B cell (primary cell): ENCODE results near the gene PSD4. TPM values are rescaled to one million over a fixed set of nuclear protein-coding genes. Genes with fewer than 3 reads are reported as not detected.

Source experiments
- ATAC-seq: fragments of 200-7000 bp; cut with Tn5 transposase; one replicate; pipeline ENCODE4 v1.10.0; 2021; ENCODE audit warnings: low read depth, mild to moderate bottlenecking, moderate number of reproducible peaks, moderate library complexity
- CTCF ChIA-PET: fragments of 350-600 bp; sonication (Branson Sonifier 250); formaldehyde crosslinking; loops from one replicate; lab custom pipeline; 2021; ENCODE audit warnings: antibody characterized with exemption, inconsistent platforms; lab: Charles Lee
- POLR2A ChIA-PET: fragments of 350-600 bp; sonication (Branson Sonifier 250); formaldehyde crosslinking; loops from one replicate; lab custom pipeline; 2021; ENCODE audit warnings: antibody characterized with exemption; lab: Charles Lee
- DNase-seq: peaks from one replicate; pipeline ENCODE4 v3.0.0; 2013
- H2AFZ ChIP-seq: 2 replicates; pipeline ENCODE4 v1.6.1; 2012; ENCODE audit warnings: mild to moderate bottlenecking, low read depth, low read length; ENCODE audit not compliant: insufficient read depth, poor library complexity, severe bottlenecking
- H3K27ac ChIP-seq, 2 donors: 1 replicate in 1 of 2; 2 replicates in 1 of 2; pipeline ENCODE4 v1.5.1; 2012 to 2013; ENCODE audit warnings: low read length in 2 of 2, mild to moderate bottlenecking in 2 of 2, moderate library complexity in 1 of 2
- H3K27me3 ChIP-seq, 4 experiments: fragments of 200-600 bp in 1 of 4; sonication (generic) in 1 of 4; replicated peaks in 1 of 4; 1 replicate in 2 of 4; 2 replicates in 2 of 4; pipeline versions ENCODE4 v1.6.1 to v1.7.0; 2013 to 2016; ENCODE audit warnings: low read length in 3 of 4, mild to moderate bottlenecking in 2 of 4, mixed read lengths in 1 of 4, moderate library complexity in 1 of 4; ENCODE audit not compliant: insufficient read depth in 4 of 4, control insufficient read depth in 3 of 4; ENCODE audit errors: control extremely low read depth in 1 of 4
- H3K36me3 ChIP-seq, 2 experiments: replicated peaks in 1 of 2; 1 replicate in 1 of 2; 2 replicates in 1 of 2; pipeline versions ENCODE4 v1.6.1 to v1.7.1; 2013; ENCODE audit warnings: low read length in 1 of 2; ENCODE audit not compliant: insufficient read depth in 2 of 2, control insufficient read depth in 1 of 2; ENCODE audit errors: control extremely low read depth in 1 of 2, extremely low read depth in 1 of 2
- H3K4me1 ChIP-seq, 2 donors: fragments of 200-600 bp in 1 of 2; sonication (generic) in 1 of 2; 1 replicate in 1 of 2; 2 replicates in 1 of 2; pipeline versions ENCODE4 v1.5.1 to v1.6.1; 2013 to 2017; ENCODE audit warnings: low read length in 2 of 2; ENCODE audit not compliant: control insufficient read depth in 2 of 2, insufficient read depth in 2 of 2
- H3K4me2 ChIP-seq: replicated peaks from 2 replicates; pipeline ENCODE3; 2012; ENCODE audit warnings: mild to moderate bottlenecking, low read depth, low read length; ENCODE audit not compliant: poor library complexity, severe bottlenecking
- H3K4me3 ChIP-seq, 5 experiments: fragments of 200-600 bp in 1 of 5; sonication (generic) in 1 of 5; 1 replicate in 3 of 5; 2 replicates in 2 of 5; pipeline versions ENCODE4 v1.5.1 to v1.7.0; 2011 to 2016; ENCODE audit warnings: low read length in 4 of 5, mild to moderate bottlenecking in 4 of 5, low read depth in 2 of 5, control low read depth in 1 of 5, moderate library complexity in 1 of 5; ENCODE audit not compliant: insufficient read depth in 1 of 5; ENCODE audit errors: control extremely low read depth in 1 of 5, extremely low read depth in 1 of 5
- H3K79me2 ChIP-seq: fragments of 200-600 bp; sonication (generic); one replicate; pipeline ENCODE4 v1.6.0; 2016; ENCODE audit warnings: low read length; ENCODE audit not compliant: control insufficient read depth, insufficient read depth
- H3K9ac ChIP-seq: fragments of 200-600 bp; sonication (generic); 2 replicates; pipeline ENCODE4 v1.6.1; 2017; ENCODE audit warnings: mild to moderate bottlenecking, low read length, moderate library complexity
- H3K9me3 ChIP-seq, 3 donors: one replicate each; pipeline versions ENCODE4 v1.6.1 to v1.7.1; 2013; ENCODE audit warnings: low read length in 2 of 3; ENCODE audit not compliant: control insufficient read depth in 2 of 3, insufficient read depth in 1 of 3; ENCODE audit errors: control extremely low read depth in 1 of 3
- H4K20me1 ChIP-seq: 2 replicates; pipeline ENCODE4 v1.6.0; 2012; ENCODE audit warnings: mild to moderate bottlenecking, low read length; ENCODE audit not compliant: insufficient read depth, control insufficient read depth, poor library complexity, severe bottlenecking
- H3K27ac Mint-ChIP-seq: one replicate; pipeline ENCODE4 v1.8.0; 2021; ENCODE audit warnings: mixed read lengths
- H3K27me3 Mint-ChIP-seq: one replicate; pipeline ENCODE4 v1.8.0; 2021; ENCODE audit warnings: mixed read lengths
- H3K4me1 Mint-ChIP-seq: one replicate; pipeline ENCODE4 v1.8.0; 2021; ENCODE audit warnings: mixed read lengths
- H3K4me3 Mint-ChIP-seq: one replicate; pipeline ENCODE4 v1.8.0; 2021; ENCODE audit warnings: mixed read lengths
- H3K9me3 Mint-ChIP-seq: one replicate; pipeline ENCODE4 v1.8.0; 2022; ENCODE audit warnings: mixed read lengths; ENCODE audit not compliant: insufficient read depth
- EZH2 ChIP-seq: IDR thresholded peaks from 2 replicates; pipeline ENCODE4 v1.6.1; 2012; ENCODE audit warnings: borderline replicate concordance, low read depth, mild to moderate bottlenecking, moderate library complexity, low read length; ENCODE audit not compliant: insufficient read depth, poor library complexity, severe bottlenecking
- WGBS: methylation state at CpG from one replicate; pipeline ENCODE4 v1.1.5; 2013; ENCODE audit warnings: missing lambda C conversion rate; ENCODE audit not compliant: insufficient coverage; 5-methylcytosine and 5-hydroxymethylcytosine counted together
- intact Hi-C: fragments of 100-400 bp; cut with micrococcal nuclease; formaldehyde crosslinking; loops from one replicate; pipeline ENCODE4 v1.10.0; 2022
- polyA plus RNA-seq: library from polyadenylated mRNA; depleted of rRNA; stranded (reverse); fragments of >200 nt; gene quantifications from 2 replicates; pipeline ENCODE4 v1.2.3, GENCODE V29; 2012
- total RNA-seq, 2 donors: library from RNA; stranded (reverse); fragments of 120-200 nt in 1 of 2; gene quantifications; 1 replicate in 1 of 2; 2 replicates in 1 of 2; pipeline versions ENCODE4 v1.2.3 to v1.2.4, GENCODE V29; 2013 to 2022
- TF ChIP-seq, protein P1 (sequence below): fragments of 200-600 bp; IDR thresholded peaks from one replicate; pipeline ENCODE4 v1.8.0; 2022; ENCODE audit warnings: antibody characterized with exemption, mild to moderate bottlenecking

PSD4 gene
- total and polyA plus RNA-seq, 2 donors (not counting 1 experiment from before 2014, with no cell fraction given), result 87.1 to 203 TPM

- Histone ChIP-seq H3K36me3 (peaks cover 11 to 85% of the 10 kb centered on the region in 2 experiments), H3K27me3 (no peaks in the 10 kb centered on the region), H4K20me1 (peaks cover 75% of the 10 kb centered on the region), H3K27ac (peak overlapping the region in 1 of 2 donors; percentile 54), H3K9me3 (peaks cover 0 to 4% (median 0%) of the 10 kb centered on the region in 3 donors), H3K4me2 (peak overlapping the region; percentile 71), H3K4me1 (peaks cover 7 to 10% of the 10 kb centered on the region in 2 donors), H3K79me2 (no peaks in the 10 kb centered on the region), H3K9ac (peak overlapping the region; percentile 41), H3K4me3 (peak overlapping the region in 2 of 5 experiments; percentile 33 to 47), H2AFZ (peak overlapping the region; percentile 43)
- DNase-seq (no peak), ATAC-seq (no peak)
- 78% methylated on average over 31 of the region's 32 CpGs for WGBS
- peak overlapping the region; percentile 80 for H3K4me3 Mint-ChIP-seq
- peaks cover 7% of the 10 kb centered on the region for H3K4me1 Mint-ChIP-seq
- POLR2A ChIA-PET, result interaction anchor here (0.6 to 2.2 kb wide), 8 partner anchors 8 to 119 kb away, joined by 3 to 14 read pairs (median 5); partner anchors contain the start of gene PSD4
- H3K9me3 Mint-ChIP-seq, result no peaks in the 10 kb centered on the region
- intact Hi-C loops, result no loop called here
- CTCF ChIA-PET, result interaction anchor here (0.9 to 17.9 kb wide), 23 partner anchors 8 to 191 kb away, joined by 3 to 590 read pairs (median 5); partner anchors contain the start of gene PSD4
- H3K27ac Mint-ChIP-seq, result peak overlapping the region; percentile 59
- no peaks in the 10 kb centered on the region for H3K27me3 Mint-ChIP-seq
- TF ChIP-seq, protein P1, sequence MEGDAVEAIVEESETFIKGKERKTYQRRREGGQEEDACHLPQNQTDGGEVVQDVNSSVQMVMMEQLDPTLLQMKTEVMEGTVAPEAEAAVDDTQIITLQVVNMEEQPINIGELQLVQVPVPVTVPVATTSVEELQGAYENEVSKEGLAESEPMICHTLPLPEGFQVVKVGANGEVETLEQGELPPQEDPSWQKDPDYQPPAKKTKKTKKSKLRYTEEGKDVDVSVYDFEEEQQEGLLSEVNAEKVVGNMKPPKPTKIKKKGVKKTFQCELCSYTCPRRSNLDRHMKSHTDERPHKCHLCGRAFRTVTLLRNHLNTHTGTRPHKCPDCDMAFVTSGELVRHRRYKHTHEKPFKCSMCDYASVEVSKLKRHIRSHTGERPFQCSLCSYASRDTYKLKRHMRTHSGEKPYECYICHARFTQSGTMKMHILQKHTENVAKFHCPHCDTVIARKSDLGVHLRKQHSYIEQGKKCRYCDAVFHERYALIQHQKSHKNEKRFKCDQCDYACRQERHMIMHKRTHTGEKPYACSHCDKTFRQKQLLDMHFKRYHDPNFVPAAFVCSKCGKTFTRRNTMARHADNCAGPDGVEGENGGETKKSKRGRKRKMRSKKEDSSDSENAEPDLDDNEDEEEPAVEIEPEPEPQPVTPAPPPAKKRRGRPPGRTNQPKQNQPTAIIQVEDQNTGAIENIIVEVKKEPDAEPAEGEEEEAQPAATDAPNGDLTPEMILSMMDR, result no peak
- TF ChIP-seq EZH2, result no peak
Measured at GRCh38 chr2:113198048-113198789, 24.4 kb downstream of the PSD4 start.
